Peyer's patch (tissue), 4 donors: ENCODE measurements around the gene HELLS.

ENCODE experiments used
- CTCF ChIP-seq, 6 experiments: fragments of 450-650 bp in 4 of 6; fragments of 200-600 bp in 2 of 6; sonication (generic) in 1 of 6; IDR thresholded peaks; one replicate each; pipeline ENCODE4 v1.5.1; 2017 to 2019; ENCODE audit warnings: antibody characterized with exemption in 6 of 6, mild to moderate bottlenecking in 3 of 6, moderate library complexity in 1 of 6
- POLR2A ChIP-seq, 2 donors: fragments of 450-650 bp; IDR thresholded peaks; one replicate each; pipeline ENCODE4 v1.5.1; 2017; ENCODE audit warnings: antibody characterized with exemption in 2 of 2, mild to moderate bottlenecking in 2 of 2, moderate library complexity in 2 of 2

GRCh38 chr10:94644352-94644751 is 98.8 kb downstream of the HELLS start:
- TF ChIP-seq CTCF (IDR thresholded peaks at IDR 0.05): no peak
- TF ChIP-seq POLR2A (IDR thresholded peaks at IDR 0.05): no peak
